Activated CD8-positive, alpha-beta memory T cell treated with anti-CD3 and anti-CD28 coated beads, Interleukin-2, amount 50 U/mL, for 1 hour (primary cell): ENCODE data around the gene MOB3A.
"Not testable (repeated sequence)": the region's sequence is repeated elsewhere in the genome, so short reads cannot be mapped to it uniquely, and the experiment has no call there.

Experiments
- DNase-seq: peaks from one replicate; pipeline ENCODE4 v3.0.0-alpha.2; 2020; ENCODE audit errors: extremely low read depth

The MOB3A gene

DNA sequence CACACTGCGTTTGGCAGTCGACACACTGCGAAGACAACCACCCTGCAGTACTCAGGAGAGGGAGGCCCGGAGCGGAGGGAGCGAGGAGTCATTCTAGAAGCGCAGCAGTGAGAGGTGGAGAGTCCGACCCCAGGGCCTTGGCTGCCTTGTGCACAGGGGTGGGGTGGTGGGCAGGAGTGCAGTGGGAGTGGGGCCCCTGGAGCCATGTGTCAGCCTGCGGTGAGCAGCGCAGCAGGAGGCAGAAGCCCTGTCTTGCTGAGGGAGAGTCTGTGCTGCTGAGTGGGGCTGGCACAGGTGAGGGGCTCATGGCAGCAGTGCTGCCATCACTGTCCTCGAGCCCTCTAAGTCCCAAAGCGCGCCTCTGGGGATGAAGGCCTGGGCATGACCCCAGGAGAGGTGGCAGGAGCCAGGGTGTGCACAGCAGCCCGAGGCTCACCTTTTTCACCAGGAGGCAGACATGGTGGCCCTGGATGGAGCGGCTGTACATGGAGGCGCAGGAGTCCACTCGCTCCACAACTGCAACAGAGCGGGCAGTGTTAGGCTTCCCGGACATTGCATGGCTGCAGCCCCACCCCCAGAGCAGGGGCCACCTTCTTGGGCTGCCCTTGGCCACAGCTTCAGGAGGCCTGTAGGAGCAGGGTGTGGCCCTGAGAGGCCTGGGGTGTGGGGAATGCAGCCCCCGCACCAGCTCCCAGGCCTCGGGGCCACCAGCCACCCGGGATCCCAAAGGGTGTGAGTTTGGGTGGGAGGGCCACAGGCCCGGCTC, 12.3 kb upstream of the MOB3A start:
- no peak for DNase-seq

DNA sequence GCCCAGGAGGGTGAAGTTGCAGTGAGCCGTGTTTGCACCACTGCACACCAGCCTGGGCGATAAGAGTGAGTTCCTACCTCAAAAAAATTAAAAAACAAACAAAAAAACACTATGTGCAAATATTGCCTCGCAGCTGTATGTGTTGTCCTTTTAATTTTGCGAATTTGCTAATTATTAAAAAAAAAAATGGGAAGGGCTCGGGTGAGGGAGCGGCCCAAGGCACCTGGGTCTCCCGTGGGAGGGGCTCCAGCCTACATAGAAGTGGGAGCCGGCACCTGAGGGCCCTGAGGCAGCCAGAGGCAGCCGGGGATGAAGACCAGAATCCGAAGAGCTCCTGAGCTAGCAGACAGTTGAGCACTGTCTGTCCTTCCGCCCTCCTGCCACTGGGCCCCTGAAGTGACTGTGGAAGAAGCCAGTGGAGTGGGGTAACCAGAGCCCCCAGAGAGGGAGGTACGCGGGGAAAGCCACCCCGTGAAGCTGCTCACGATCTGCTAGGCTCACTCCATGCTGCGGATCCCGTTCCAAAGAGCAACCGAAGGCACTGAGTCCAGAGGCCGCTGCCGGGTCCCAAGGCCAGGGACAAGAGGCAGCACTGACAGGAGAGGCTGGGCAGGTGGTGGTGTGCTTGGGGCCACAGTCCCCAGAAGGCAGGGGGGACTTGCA, 7.0 kb upstream of the MOB3A start:
- DNase-seq = no peak

DNA sequence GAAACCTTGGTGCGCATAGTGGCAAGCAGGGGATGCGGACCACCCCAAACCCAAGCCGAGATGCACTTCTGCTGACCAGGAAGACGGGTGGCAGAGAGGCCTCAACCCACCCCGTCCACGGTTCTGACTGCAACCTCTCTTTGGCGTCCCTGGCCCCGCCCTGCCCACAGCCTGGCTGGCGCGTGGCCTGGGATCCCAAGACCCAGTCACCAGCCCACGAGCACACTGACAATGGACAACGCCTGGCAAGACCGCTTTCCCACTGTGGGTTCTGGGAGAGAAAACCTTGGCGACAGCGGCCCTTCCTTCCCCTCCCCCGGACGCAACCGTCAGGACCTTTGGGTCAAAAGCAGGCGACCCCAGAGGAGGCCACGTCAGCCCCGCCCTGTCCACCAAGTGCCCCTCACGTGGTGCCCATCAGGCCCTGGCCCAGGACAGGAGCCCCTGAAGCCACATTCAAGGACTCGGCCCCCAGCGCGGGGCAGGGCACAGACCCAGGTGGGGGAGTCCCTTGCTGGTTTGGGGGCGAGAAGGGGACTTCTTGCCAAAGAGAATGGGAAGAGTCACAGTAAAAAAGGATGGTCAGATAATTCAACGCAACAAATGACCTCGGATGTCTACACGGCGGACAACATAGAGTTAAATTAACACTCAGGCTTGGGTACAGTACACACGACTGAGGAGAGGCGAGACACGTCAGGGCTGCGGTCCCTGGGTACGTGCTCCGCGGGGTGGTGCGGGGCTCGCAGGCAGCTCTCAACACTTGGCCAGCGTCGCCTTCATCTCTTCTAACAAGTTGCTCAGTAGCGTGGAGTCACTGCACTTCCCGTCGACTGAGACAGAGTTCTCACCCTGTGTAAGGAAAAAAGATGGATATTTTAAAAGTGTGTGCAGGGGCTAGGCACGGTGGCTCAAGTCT, 5.5 kb upstream of the MOB3A start:
- no peak for DNase-seq

DNA sequence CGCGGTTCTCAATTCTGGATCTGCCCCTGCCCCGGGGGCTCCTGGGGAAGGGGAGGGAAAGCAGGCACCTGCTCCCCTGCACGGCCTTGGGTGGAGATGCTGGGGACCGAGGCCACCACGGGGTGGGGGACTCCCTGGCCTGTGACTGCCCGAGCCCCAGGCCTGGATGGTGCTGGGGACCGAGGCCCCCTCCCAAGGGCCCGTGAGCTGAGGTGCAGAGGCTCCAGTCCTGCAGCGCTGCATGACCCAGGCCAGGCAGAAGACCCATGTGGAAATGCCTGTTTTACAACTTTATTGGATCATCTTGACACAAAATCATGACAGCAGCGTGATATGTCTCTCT, 4.6 kb upstream of the MOB3A start:
- DNase-seq = no peak

DNA sequence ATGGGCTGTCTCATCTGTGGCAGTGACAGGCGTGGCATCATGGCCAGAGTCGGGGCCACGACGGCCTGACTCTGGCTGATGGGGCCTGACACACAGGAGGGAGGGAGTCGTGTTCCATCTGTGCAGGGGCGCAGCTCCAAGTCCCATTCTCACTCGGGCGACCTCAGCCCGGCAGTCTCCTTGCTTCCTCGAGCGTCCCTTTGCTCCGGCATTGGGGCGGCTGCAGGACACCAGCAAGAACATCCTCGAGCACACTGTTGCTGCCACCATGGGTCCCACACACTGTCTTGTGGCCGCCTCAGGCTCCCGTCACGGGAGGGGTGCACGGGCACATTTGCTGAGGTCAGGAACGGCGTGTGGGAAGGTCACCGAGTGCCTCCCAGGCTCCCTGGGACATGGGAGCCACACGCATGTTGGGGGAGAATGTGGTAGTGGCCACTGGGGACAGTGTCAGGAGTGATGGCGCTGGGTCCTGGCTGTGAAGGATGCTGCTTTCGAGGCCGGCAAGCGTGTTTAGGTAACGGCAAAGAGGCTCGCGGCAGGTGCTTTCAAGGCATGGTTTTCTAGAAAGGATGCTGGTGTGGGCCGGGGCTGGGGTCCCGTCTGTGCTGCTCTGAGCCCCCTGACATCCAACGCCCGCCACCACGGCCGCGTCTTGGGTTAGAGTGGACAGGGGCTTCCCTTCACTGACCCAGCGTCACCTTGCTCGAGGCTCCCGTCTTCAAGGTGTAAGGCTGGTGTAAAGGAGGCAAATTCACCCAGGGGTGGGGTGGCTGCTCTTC, 4.0 kb upstream of the MOB3A start:
- no peak for DNase-seq

DNA sequence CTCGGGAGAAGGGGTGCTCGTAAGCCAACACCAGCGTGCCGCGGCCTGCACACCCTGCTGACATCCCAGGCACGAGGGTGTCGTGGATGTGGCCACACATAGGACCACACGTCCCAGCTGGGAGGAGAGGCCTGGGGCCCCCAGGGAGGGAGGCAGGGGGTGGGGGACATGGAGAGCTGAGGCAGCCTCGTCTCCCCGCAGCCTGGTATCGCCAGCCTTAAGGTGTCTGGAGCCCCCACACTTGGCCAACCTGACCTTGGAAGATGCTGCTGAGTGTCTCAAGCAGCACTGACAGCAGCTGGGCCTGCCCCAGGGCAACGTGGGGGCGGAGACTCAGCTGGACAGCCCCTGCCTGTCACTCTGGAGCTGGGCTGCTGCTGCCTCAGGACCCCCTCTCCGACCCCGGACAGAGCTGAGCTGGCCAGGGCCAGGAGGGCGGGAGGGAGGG, 3.0 kb upstream of the MOB3A start:
- DNase-seq = no peak

DNA sequence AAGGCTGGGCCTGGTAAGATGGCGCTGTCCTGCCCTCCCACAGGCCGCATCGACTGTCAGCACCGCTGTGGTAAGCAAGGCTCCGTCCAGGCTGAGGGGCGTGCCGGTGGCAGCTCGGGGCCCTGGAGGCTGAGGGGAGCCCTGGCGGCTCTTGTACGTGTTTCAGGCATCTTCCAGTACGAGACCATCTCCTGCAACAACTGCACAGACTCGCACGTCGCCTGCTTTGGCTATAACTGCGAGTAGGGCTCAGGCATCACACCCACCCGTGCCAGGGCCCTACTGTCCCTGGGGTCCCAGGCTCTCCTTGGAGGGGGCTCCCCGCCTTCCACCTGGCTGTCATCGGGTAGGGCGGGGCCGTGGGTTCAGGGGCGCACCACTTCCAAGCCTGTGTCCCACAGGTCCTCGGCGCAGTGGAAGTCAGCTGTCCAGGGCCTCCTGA, 1.8 kb upstream of the MOB3A start:
- no peak for DNase-seq

DNA sequence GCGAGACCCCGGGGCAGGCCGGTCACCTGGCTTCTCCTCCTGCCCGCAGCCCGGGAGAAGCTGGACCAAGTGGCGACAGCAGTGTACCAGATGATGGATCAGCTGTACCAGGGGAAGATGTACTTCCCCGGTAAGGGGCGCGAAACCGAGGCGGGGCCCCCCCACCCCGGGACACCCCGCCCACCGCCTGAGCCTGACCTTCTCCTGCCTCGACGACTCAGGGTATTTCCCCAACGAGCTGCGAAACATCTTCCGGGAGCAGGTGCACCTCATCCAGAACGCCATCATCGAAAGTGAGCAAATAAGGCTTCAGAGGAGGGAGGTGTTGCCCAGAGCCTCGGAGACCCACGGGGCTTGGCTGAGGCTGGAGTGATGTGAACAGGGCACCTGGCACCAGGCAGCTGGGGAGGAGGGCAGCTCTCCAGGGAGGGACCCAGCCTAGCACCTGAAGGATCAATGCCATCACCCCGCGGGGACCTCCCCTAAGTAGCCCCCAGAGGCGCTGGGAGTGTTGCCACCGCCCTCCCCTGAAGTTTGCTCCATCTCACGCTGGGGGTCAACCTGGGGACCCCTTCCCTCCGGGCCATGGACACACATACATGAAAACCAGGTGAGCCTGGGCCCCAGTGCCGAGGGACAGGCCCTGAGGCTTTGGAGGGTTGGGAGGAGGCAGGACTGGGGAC, 1.2 kb upstream of the MOB3A start:
- no peak for DNase-seq

DNA sequence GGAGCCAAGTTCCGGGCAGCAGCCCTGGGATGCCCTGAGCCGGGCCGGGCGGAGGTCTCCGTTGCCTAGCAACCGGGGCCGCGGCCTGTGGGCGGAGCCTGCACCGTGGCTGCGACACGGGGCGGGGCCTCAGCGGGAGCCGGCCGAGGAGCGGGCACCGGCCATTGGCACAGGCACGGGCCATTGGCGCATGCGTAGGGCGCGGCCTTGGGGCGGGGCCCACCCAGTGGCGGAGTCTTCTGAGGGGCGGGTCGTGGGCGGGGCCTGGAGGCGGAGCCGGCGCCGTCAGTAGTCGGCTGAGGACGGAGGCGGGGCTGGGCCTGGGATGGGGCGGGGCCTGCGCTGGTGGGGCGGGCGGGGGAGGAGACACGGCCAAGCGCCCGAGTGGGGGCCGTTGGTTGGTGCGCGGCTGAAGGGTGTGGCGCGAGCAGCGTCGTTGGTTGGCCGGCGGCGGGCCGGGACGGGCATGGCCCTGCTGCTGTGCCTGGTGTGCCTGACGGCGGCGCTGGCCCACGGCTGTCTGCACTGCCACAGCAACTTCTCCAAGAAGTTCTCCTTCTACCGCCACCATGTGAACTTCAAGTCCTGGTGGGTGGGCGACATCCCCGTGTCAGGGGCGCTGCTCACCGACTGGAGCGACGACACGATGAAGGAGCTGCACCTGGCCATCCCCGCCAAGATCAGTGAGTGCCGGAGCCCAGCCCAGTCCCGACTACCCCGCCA, 515 bp upstream of the MOB3A start, which contains the start of gene IZUMO4:
IZUMO4 (plus strand) TSS at position 436 of the 723 bp plus-strand sequence; CDS start at position 467, 31 bp downstream.
- peak; percentile 96 for DNase-seq

DNA sequence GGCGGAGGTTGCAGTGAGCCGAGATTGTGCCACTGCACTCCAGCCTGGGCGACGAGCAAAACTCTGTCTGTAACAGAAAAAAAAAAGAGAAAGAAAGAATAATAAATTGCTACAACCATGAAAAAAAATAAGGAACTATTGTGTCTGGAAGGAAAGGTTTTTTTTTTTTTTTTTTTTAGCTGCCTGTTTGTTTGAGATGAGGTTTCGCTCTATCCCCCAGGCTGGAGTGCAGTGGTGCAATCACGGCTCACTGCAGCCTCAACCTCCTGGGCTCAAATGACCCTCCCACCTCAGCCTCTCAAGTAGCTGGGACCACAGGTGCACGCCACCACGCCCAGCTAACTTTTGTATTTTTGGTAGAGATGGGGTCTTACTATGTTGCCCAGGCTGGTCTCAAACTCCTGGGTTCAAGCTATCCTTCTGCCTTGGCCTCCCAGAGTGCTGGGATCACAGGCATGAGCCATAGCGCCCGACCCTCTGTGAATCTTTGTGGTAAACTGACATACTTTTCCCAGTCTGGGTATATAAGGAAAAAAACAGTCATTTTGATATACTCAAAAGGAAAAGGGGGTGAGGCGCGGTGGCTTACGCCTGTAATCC, 4.1 kb downstream of the MOB3A start:
- not testable (repeated sequence) for DNase-seq

DNA sequence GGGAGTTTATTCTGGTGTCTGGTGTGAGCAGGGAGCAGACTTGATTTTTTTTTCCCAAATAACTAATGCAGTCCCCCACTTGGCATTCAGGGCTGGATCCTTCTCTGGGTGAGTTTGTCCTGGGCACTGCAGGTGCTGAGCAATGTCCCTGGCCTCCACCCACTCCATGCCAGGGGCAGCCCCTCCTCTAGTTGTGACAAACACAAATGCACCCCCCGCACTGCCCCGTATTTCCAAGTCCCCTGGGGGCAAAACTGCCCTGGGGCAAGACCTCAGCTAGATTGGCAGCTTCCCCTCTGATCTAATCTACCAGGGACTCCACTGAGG, 6.4 kb downstream of the MOB3A start:
- no peak for DNase-seq

DNA sequence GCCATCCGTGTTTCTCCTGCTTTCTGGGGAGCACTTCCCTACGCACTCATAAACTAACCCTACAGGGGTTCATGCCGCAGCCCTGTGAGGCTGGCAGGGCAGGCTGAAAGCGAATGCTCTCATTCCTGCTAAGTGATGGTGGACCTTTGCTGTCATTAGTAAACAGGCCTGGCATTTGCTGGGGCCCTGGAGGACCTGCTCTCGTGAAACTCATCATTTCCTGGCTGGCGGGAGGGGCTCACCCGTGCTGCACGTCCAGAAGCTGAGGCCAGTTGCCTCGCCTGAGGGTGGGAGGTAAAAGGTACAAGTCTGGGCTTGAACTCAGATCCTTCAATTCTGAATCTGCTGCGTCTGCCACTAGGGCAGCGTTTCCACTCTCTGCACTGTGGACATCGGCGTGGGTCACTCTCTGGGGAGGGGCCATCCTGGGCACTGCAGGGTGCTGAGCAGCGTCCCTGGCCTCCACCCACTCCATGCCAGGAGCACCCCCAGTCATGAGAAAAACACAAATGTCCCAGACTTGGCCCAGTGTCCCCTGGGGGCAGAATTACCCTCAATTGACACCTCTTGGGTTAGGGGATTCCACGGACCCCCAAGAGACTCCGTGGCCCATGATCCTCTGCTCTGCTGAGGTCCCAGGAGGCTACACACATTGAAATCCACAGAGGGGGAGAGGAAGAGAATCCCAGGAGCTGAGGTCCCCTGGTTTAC, 7.0 kb downstream of the MOB3A start:
- no peak for DNase-seq

DNA sequence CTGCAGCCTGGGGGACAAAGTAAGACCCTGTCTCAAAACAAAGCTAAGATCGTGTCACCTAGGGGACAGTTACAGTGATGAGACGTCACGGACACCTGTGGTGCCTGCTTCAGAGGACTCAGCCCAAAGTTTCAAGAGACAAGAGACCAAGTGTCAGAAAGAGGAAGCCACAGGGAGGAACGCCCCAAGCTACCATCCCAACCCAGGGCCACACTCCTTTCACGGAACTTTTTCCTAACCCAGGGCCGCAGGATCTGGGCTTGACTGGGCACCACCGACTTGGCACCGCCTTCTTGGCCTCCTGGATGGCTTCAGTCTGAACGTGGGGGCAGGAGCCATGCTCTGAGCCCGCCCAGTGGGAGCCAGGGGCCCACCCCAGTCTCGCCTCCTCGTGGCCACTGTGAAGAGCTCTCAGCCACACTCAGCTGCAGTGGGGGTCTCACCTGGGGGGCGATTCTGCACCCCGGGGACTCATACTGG, 8.5 kb downstream of the MOB3A start:
- DNase-seq = no peak

DNA sequence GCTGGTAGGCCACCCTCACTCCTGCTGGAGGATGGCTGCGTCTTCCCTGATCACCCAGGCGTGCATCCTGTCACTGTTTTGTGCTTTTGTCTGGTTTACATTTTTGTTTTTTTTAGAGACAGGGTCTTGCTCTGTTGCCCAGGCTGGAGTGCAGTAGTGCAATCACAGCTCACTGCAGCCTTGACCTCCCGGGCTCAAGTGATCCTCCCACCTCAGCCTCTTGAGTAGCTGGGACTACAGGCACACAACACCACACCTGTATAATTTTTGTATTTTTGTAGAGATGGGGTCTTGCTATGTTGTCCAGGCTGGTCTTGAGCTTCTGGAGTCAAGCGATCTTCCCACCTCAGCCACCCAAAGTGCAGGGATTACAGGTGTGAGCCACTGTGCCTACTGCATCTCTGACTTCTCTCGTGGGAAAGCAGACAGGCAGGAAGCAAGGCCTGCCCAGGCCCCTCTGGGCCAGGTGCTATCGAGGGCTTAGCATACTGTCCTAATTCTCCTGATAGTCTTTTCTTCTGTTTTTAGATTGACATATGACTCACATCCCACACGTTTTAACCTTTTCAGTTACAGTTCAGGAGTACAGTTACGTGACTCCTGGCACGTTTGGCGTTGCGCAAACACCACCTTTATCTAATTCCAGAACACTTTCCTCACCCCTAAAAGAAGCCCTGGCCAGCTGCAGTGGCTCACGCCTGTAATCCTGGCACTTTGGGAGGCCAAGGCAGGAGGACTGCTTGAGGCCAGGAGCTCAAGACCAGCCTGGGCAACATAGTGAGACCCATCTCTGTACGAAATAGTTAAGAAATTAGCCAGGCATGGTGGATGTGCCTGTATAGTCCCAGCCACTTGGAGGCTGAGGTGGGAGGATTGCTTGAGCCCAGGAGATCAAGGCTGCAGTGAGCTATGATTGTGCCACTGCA, 9.2 kb downstream of the MOB3A start:
- DNase-seq = not testable (repeated sequence)

DNA sequence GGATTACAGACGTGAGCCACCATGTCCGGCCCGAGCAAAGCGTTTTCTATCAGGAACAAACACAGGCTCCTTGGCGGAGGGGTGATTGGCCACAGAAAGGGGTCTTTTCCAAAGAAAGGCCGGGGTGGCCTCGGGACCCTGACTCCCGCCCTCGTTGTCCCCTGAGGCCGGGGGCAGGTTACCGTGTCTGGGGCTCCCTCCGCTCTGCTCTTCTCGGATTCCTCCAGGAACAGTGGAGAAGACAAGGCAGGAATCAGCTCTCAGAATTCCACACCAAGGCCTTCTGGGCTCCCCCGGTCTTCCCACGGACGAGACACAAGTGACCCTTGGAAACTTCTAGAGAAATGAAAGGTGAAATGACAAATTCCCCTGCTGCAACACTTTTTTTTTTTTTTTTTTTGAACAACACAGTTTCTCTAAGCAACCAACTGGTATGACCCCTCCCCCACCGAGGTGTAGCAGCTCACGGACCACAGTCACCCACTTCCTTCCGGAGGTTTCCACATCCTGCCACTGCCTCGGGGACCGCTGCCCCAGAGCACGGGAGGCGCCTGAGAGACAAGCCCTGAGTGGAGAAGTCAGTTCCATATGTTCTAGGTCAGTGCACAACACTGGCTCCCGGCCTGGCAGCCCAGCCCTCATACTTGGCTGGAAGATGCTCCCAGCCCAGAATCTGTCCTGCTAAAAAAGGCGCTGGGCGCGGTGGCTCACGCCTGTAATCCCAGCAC, 11.0 kb downstream of the MOB3A start:
- peak; percentile 96 for DNase-seq

DNA sequence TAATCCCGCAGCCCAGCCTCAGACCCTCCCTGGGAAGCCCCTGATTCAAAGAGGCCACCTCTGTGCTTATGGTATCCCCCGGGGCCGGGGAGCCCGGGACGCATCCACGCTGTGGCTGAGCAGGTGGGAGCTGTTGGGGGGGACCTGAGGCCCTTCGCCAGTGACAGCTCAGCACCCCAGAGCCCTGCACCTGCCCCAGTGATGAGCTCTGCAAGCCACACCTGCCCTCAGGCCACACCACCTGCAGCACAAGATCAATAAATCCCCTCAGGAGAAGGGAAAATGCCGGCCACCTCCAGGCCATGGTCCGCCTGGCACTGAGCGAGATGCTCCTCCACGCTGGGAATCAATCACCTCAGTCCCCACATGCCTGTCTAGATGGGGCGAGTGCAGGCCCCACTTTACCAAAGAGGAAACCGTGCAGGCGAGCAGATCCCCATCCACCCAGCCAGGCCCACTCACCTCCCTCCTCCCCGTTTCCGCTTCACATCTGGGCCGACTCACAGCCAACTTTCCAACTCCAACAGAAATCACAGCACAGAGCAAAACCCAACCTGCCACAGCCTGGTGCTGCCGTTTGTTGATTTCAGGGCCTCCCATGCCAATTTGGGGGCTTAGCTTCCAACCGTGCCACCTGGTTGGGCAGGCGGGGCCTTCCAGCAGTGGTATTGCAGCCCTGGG, 12.8 kb downstream of the MOB3A start:
- DNase-seq = no peak
